Right renal cortex interstitium (tissue), 3 donors: Measurements from ENCODE around the gene APOL4. TPM values are rescaled to one million over a fixed set of nuclear protein-coding genes. Genes with fewer than 3 reads are reported as not detected.

Experiments used
- polyA plus RNA-seq, 3 donors: library from polyadenylated mRNA; unstranded; fragments of 120-200 nt; gene quantifications; one replicate each; pipeline ENCODE4 v1.2.1, GENCODE V29; 2013; ENCODE audit not compliant: insufficient read length in 3 of 3

The APOL4 gene
- polyA plus RNA-seq, 3 donors, result 6.7 to 10.9 (median 8.8) TPM

Other genes with a start within 250 kb of the APOL4 start
- 100 to 1,000 TPM; 123 to 136 (median 132) TPM for gene RBFOX2, start 173.0 kb downstream of the APOL4 start, polyA plus RNA-seq
- gene APOL3, start 41.1 kb downstream of the APOL4 start, polyA plus RNA-seq, result 10 to 100 TPM; 15.5 to 16.8 (median 15.5) TPM
- 10 to 100 TPM; 26.9 to 28.5 (median 28.0) TPM for gene APOL2, start 37.7 kb upstream of the APOL4 start, polyA plus RNA-seq
- 10 to 100 TPM; 12.3 to 13.7 (median 13.1) TPM for gene APOL1, start 51.3 kb upstream of the APOL4 start, polyA plus RNA-seq
- 100 to 1,000 TPM; 257 to 295 (median 274) TPM for gene MYH9, start 186.2 kb upstream of the APOL4 start, polyA plus RNA-seq